ENCODE data around the gene UBD.
A peak's percentile ranks its signal among the peaks of the same experiment; 100 is the strongest.

The UBD gene

GRCh38 chr6:29510202-29510601 lies 49.3 kb downstream of the UBD start:
- no peak overlapping the region for H3K27ac ChIP-seq
- DNase-seq = peak; percentile 64
- H3K4me3 ChIP-seq (ENCODE audit: low read depth, low read length) = no peak overlapping the region
- H3K27me3 ChIP-seq (ENCODE audit: insufficient read depth, low read depth, severe bottlenecking) = peaks cover 5% of the 10 kb centered on the region
- H3K36me3 ChIP-seq = no peaks in the 10 kb centered on the region
- H3K9me3 ChIP-seq (ENCODE audit: severe bottlenecking) = no peaks in the 10 kb centered on the region
- peak; percentile 67 for TF ChIP-seq CTCF (IDR thresholded peaks at IDR 0.05; ENCODE audit: low read depth, low read length)

GRCh38 chr6:29509711-29510110 lies 49.8 kb downstream of the UBD start:
- no peaks in the 10 kb centered on the region for H3K9me3 ChIP-seq (ENCODE audit: severe bottlenecking)
- no peak for TF ChIP-seq CTCF (IDR thresholded peaks at IDR 0.05; ENCODE audit: low read depth, low read length)
- no peak overlapping the region for H3K4me3 ChIP-seq (ENCODE audit: low read depth, low read length)
- H3K36me3 ChIP-seq = no peaks in the 10 kb centered on the region
- peak; percentile 3 for DNase-seq
- no peak overlapping the region for H3K27ac ChIP-seq
- peaks cover 5% of the 10 kb centered on the region for H3K27me3 ChIP-seq (ENCODE audit: insufficient read depth, low read depth, severe bottlenecking)

- H3K9me3 ChIP-seq (ENCODE audit: severe bottlenecking) = no peaks in the 10 kb centered on the region
- TF ChIP-seq CTCF (IDR thresholded peaks at IDR 0.05; ENCODE audit: low read depth, low read length) = no peak
- peak; percentile 5 for DNase-seq
- no peaks in the 10 kb centered on the region for H3K36me3 ChIP-seq
- no peak overlapping the region for H3K4me3 ChIP-seq (ENCODE audit: low read depth, low read length)
- peaks cover 5% of the 10 kb centered on the region for H3K27me3 ChIP-seq (ENCODE audit: insufficient read depth, low read depth, severe bottlenecking)
- no peak overlapping the region for H3K27ac ChIP-seq
Observed at GRCh38 chr6:29509239-29509638, 50.3 kb downstream of the UBD start.

GRCh38 chr6:29507319-29507718 lies 52.2 kb downstream of the UBD start:
- H3K9me3 ChIP-seq (ENCODE audit: severe bottlenecking) = no peaks in the 10 kb centered on the region
- H3K27me3 ChIP-seq (ENCODE audit: insufficient read depth, low read depth, severe bottlenecking) = peaks cover 5% of the 10 kb centered on the region
- no peak for TF ChIP-seq CTCF (IDR thresholded peaks at IDR 0.05; ENCODE audit: low read depth, low read length)
- H3K36me3 ChIP-seq = no peaks in the 10 kb centered on the region
- no peak for DNase-seq
- no peak overlapping the region for H3K27ac ChIP-seq
- H3K4me3 ChIP-seq (ENCODE audit: low read depth, low read length) = no peak overlapping the region

GRCh38 chr6:29506446-29507067 lies 53.0 kb downstream of the UBD start:
- no peak overlapping the region for H3K4me3 ChIP-seq (ENCODE audit: low read depth, low read length)
- H3K9me3 ChIP-seq (ENCODE audit: severe bottlenecking) = no peaks in the 10 kb centered on the region
- H3K27ac ChIP-seq = no peak overlapping the region
- no peaks in the 10 kb centered on the region for H3K36me3 ChIP-seq
- DNase-seq = no peak
- peaks cover 5% of the 10 kb centered on the region for H3K27me3 ChIP-seq (ENCODE audit: insufficient read depth, low read depth, severe bottlenecking)
- TF ChIP-seq CTCF (IDR thresholded peaks at IDR 0.05; ENCODE audit: low read depth, low read length) = no peak

- H3K27ac ChIP-seq = no peak overlapping the region
- H3K9me3 ChIP-seq (ENCODE audit: severe bottlenecking) = no peaks in the 10 kb centered on the region
- H3K36me3 ChIP-seq = no peaks in the 10 kb centered on the region
- H3K4me3 ChIP-seq (ENCODE audit: low read depth, low read length) = no peak overlapping the region
- H3K27me3 ChIP-seq (ENCODE audit: insufficient read depth, low read depth, severe bottlenecking) = peaks cover 5% of the 10 kb centered on the region
- no peak for TF ChIP-seq CTCF (IDR thresholded peaks at IDR 0.05; ENCODE audit: low read depth, low read length)
- DNase-seq = no peak
Observed at GRCh38 chr6:29505808-29506207, 53.7 kb downstream of the UBD start.

Data from WERI-Rb-1 (cell line).